Measurements from ENCODE around the gene RMDN3.
A peak's percentile ranks its signal among the peaks of the same experiment; 100 is the strongest.

The RMDN3 gene

GRCh38 chr15:40695469-40695890 lies 59.6 kb downstream of the RMDN3 start:
- peak overlapping the region; percentile 24 for H3K4ac ChIP-seq (ENCODE audit: low read depth, low read length)
- peak overlapping the region; percentile 97 for H2AFZ ChIP-seq (ENCODE audit: insufficient read depth, low read length, poor library complexity)
- peaks cover 7 to 8% of the 10 kb centered on the region in 2 experiments for H3K36me3 ChIP-seq (ENCODE audit: control insufficient read depth in 1 of 2, insufficient read depth in 2 of 2, low read length in 2 of 2)
- H2BK5ac ChIP-seq (ENCODE audit: low read depth, low read length, poor library complexity) = peak overlapping the region; percentile 29
- H2BK12ac ChIP-seq (ENCODE audit: low read length) = no peak overlapping the region
- H3K14ac ChIP-seq (ENCODE audit: low read length) = peak overlapping the region; percentile 52
- peak overlapping the region; percentile 10 for H2AK5ac ChIP-seq (ENCODE audit: low read length)
- H3K9me3 ChIP-seq (ENCODE audit: insufficient read depth, low read depth, low read length) = no peaks in the 10 kb centered on the region
- H3K9ac ChIP-seq (ENCODE audit: low read length) = peak overlapping the region; percentile 59
- peak overlapping the region; percentile 81 for H3K4me2 ChIP-seq (ENCODE audit: low read length)
- H4K8ac ChIP-seq (ENCODE audit: low read depth, low read length) = peak overlapping the region; percentile 70
- WGBS (ENCODE audit: extremely low coverage, insufficient coverage, insufficient read length) = no CpG with 5 or more reads among the region's 24 CpGs
- peaks cover 5 to 8% of the 10 kb centered on the region in 2 experiments for H3K4me1 ChIP-seq (ENCODE audit: control insufficient read depth in 1 of 2, insufficient read depth in 2 of 2, low read length in 2 of 2)
- H3K79me1 ChIP-seq (ENCODE audit: low read length) = peaks cover 12% of the 10 kb centered on the region
- no peak overlapping the region for H2BK120ac ChIP-seq (ENCODE audit: insufficient read depth, low read length, poor library complexity)
- peak overlapping the region; percentile 95 for H3K4me3 ChIP-seq (ENCODE audit: low read depth, low read length)
- peak overlapping the region; percentile 13 for H4K12ac ChIP-seq (ENCODE audit: low read depth, low read length)
- H3K23ac ChIP-seq (ENCODE audit: low read length) = no peak overlapping the region
- H3K27ac ChIP-seq (ENCODE audit: low read depth, low read length) = peak overlapping the region; percentile 68
- peak overlapping the region; percentile 80 for H3K18ac ChIP-seq (ENCODE audit: low read length)
- no peaks in the 10 kb centered on the region for H3K27me3 ChIP-seq (ENCODE audit: insufficient read depth, low read length)
- peak in 1 of 2 donors; percentile 42 for DNase-seq
- peak overlapping the region; percentile 69 for H4K91ac ChIP-seq (ENCODE audit: low read depth, low read length)
- peaks cover 18% of the 10 kb centered on the region for H3K79me2 ChIP-seq (ENCODE audit: control insufficient read depth, insufficient read depth, low read length, poor library complexity)

DNA sequence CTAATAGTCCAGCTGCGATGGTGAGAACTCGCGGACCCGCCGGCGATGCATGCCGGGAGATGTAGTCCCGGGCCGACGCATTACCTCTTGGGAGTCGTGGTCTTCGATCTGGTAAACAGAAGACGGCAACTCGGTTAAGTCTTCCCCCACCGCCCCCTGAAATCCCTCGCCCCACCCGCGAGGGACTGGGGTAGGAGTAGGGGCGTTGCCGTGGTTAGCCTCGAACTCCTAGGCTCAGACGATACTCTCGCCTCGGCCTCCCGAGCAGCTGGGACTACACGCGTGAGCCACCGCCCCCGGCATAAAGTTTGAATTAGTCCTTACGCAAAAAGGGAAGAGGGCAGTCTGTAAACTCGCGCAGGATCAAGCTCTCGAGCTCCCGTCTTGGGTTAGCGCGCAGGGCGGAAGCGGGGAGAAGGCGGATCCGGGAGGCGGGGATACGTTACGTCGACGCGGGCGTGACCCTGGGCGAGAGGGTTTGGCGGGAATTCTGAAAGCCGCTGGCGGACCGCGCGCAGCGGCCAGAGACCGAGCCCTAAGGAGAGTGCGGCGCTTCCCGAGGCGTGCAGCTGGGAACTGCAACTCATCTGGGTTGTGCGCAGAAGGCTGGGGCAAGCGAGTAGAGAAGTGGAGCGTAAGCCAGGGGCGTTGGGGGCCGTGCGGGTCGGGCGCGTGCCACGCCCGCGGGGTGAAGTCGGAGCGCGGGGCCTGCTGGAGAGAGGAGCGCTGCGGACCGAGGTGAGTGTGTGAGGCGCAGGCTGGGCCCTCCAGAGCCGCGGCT lies 60.2 kb downstream of the RMDN3 start, which contains the start of gene RAD51:
Gene RAD51, plus strand, starts transcription at position 487 of the 781 bp plus-strand sequence. CDS start 3,585 bp downstream, outside the sequence.
- peaks cover 18% of the 10 kb centered on the region for H3K79me2 ChIP-seq (ENCODE audit: control insufficient read depth, insufficient read depth, low read length, poor library complexity)
- peak within 1 kb of the TSS; percentile 85 for H3K18ac ChIP-seq (ENCODE audit: low read length)
- H3K4me3 ChIP-seq (ENCODE audit: low read depth, low read length) = peak within 1 kb of the TSS; percentile 95
- H4K12ac ChIP-seq (ENCODE audit: low read depth, low read length) = peak within 1 kb of the TSS; percentile 96
- peak within 1 kb of the TSS; percentile 88 for H4K91ac ChIP-seq (ENCODE audit: low read depth, low read length)
- peak within 1 kb of the TSS; percentile 93 for H2BK5ac ChIP-seq (ENCODE audit: low read depth, low read length, poor library complexity)
- peaks cover 7 to 8% of the 10 kb centered on the region in 2 experiments for H3K36me3 ChIP-seq (ENCODE audit: control insufficient read depth in 1 of 2, insufficient read depth in 2 of 2, low read length in 2 of 2)
- peak within 1 kb of the TSS; percentile 93 for H3K27ac ChIP-seq (ENCODE audit: low read depth, low read length)
- H3K4ac ChIP-seq (ENCODE audit: low read depth, low read length) = peak within 1 kb of the TSS; percentile 90
- no CpG with 5 or more reads among the region's 81 CpGs for WGBS (ENCODE audit: extremely low coverage, insufficient coverage, insufficient read length)
- peak within 1 kb of the TSS; percentile 96 for H3K14ac ChIP-seq (ENCODE audit: low read length)
- H3K4me2 ChIP-seq (ENCODE audit: low read length) = peak within 1 kb of the TSS; percentile 81
- H3K23ac ChIP-seq (ENCODE audit: low read length) = no peak within 1 kb of the TSS
- H2AK5ac ChIP-seq (ENCODE audit: low read length) = peak within 1 kb of the TSS; percentile 10
- peak within 1 kb of the TSS; percentile 97 for H2AFZ ChIP-seq (ENCODE audit: insufficient read depth, low read length, poor library complexity)
- H3K4me1 ChIP-seq (ENCODE audit: control insufficient read depth in 1 of 2, insufficient read depth in 2 of 2, low read length in 2 of 2) = peaks cover 5 to 8% of the 10 kb centered on the region in 2 experiments
- peak; percentile 99 for DNase-seq
- peak within 1 kb of the TSS; percentile 99 for H4K8ac ChIP-seq (ENCODE audit: low read depth, low read length)
- peaks cover 12% of the 10 kb centered on the region for H3K79me1 ChIP-seq (ENCODE audit: low read length)
- H2BK12ac ChIP-seq (ENCODE audit: low read length) = no peak within 1 kb of the TSS
- peak within 1 kb of the TSS; percentile 85 for H3K9ac ChIP-seq (ENCODE audit: low read length)
- H3K27me3 ChIP-seq (ENCODE audit: insufficient read depth, low read length) = no peaks in the 10 kb centered on the region
- no peaks in the 10 kb centered on the region for H3K9me3 ChIP-seq (ENCODE audit: insufficient read depth, low read depth, low read length)
- H2BK120ac ChIP-seq (ENCODE audit: insufficient read depth, low read length, poor library complexity) = peak within 1 kb of the TSS; percentile 94

DNA sequence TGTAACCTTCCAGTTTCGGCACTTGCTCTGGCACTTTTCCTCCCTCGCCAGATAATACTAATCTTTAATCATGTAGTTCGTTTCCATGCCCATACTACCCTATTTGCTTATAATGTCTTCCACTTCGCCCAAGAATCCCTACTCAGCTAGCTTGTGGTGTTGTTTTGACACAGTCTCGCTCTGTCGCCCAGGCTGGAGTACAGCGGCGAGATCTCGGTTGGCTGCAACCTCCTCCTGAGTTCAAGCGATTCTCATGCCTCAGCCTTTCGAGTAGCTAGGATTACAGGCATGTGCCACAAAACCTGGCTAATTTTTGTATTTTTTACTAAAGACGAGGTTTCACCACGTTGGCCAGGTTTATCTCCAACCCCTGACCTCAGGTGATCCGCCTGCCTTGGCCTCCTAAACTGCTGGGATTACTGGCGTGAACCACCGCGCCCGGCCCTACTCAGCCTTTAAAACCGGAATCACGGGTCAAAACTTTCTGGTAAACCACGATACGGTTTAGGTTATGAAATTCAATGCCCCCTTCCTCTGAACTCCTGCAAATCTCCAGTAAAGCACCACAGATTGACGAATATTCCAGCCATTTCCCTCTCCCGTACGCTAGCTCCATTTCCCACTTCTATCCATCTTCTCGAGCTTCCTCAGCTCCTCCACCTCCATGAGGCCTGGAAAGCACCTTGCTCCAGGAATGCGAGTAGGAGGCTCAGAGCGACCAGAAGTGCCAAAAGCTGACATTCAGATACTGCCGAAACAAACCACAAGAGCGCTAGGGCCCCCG lies 61.0 kb downstream of the RMDN3 start:
- no peak for DNase-seq
- Histone ChIP-seq H3K79me2 (ENCODE audit: control insufficient read depth, insufficient read depth, low read length, poor library complexity) (peaks cover 18% of the 10 kb centered on the region), H4K12ac (ENCODE audit: low read depth, low read length) (peak overlapping the region; percentile 96), H3K23ac (ENCODE audit: low read length) (no peak overlapping the region), H3K4me1 (ENCODE audit: control insufficient read depth in 1 of 2, insufficient read depth in 2 of 2, low read length in 2 of 2) (peaks cover 5 to 11% of the 10 kb centered on the region in 2 experiments), H2BK5ac (ENCODE audit: low read depth, low read length, poor library complexity) (peak overlapping the region; percentile 93), H4K8ac (ENCODE audit: low read depth, low read length) (peak overlapping the region; percentile 99), H3K27me3 (ENCODE audit: insufficient read depth, low read length) (no peaks in the 10 kb centered on the region), H3K36me3 (ENCODE audit: control insufficient read depth in 1 of 2, insufficient read depth in 2 of 2, low read length in 2 of 2) (peaks cover 2 to 3% of the 10 kb centered on the region in 2 experiments), H2BK120ac (ENCODE audit: insufficient read depth, low read length, poor library complexity) (peak overlapping the region; percentile 30), H2AK5ac (ENCODE audit: low read length) (no peak overlapping the region), H4K91ac (ENCODE audit: low read depth, low read length) (peak overlapping the region; percentile 61), H3K4me2 (ENCODE audit: low read length) (peak overlapping the region; percentile 81), H3K4me3 (ENCODE audit: low read depth, low read length) (peak overlapping the region; percentile 95), H3K9me3 (ENCODE audit: insufficient read depth, low read depth, low read length) (no peaks in the 10 kb centered on the region), H2BK12ac (ENCODE audit: low read length) (no peak overlapping the region), H3K9ac (ENCODE audit: low read length) (peak overlapping the region; percentile 85), H3K18ac (ENCODE audit: low read length) (peak overlapping the region; percentile 85), H3K4ac (ENCODE audit: low read depth, low read length) (peak overlapping the region; percentile 80), H2AFZ (ENCODE audit: insufficient read depth, low read length, poor library complexity) (peak overlapping the region; percentile 92), H3K79me1 (ENCODE audit: low read length) (peaks cover 12% of the 10 kb centered on the region), H3K14ac (ENCODE audit: low read length) (peak overlapping the region; percentile 85), H3K27ac (ENCODE audit: low read depth, low read length) (peak overlapping the region; percentile 93)
- WGBS (ENCODE audit: extremely low coverage, insufficient coverage, insufficient read length) = no CpG with 5 or more reads among the region's 31 CpGs

DNA sequence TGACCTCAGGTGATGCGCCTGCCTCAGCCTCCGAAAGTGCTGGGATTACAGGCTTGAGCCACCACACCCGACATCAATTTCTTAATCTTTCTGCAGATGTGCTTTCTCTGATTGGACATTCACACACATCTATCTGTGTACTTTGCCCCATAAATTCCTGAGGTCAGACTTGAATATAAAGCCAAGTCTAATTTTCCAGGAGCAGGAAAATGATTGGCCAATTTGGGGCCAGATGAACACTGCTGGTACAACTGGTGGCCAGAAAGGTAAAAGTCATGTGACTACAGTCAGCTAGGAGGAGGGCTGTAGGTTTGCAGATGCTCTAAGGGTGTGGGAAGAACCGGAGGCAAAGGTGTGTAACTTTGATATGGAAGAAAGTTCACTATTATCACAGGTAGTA lies 63.3 kb downstream of the RMDN3 start:
- no peaks in the 10 kb centered on the region for H3K27me3 ChIP-seq (ENCODE audit: insufficient read depth, low read length)
- no CpG with 5 or more reads among the region's 4 CpGs for WGBS (ENCODE audit: extremely low coverage, insufficient coverage, insufficient read length)
- H4K8ac ChIP-seq (ENCODE audit: low read depth, low read length) = no peak overlapping the region
- H3K79me1 ChIP-seq (ENCODE audit: low read length) = peaks cover 12% of the 10 kb centered on the region
- no peak overlapping the region for H4K91ac ChIP-seq (ENCODE audit: low read depth, low read length)
- DNase-seq = no peak
- H2BK12ac ChIP-seq (ENCODE audit: low read length) = no peak overlapping the region
- no peak overlapping the region for H3K23ac ChIP-seq (ENCODE audit: low read length)
- H2AFZ ChIP-seq (ENCODE audit: insufficient read depth, low read length, poor library complexity) = no peak overlapping the region
- H3K14ac ChIP-seq (ENCODE audit: low read length) = no peak overlapping the region
- H3K4me1 ChIP-seq (ENCODE audit: control insufficient read depth in 1 of 2, insufficient read depth in 2 of 2, low read length in 2 of 2) = peaks cover 8 to 13% of the 10 kb centered on the region in 2 experiments
- peaks cover 16% of the 10 kb centered on the region for H3K79me2 ChIP-seq (ENCODE audit: control insufficient read depth, insufficient read depth, low read length, poor library complexity)
- no peak overlapping the region for H2BK120ac ChIP-seq (ENCODE audit: insufficient read depth, low read length, poor library complexity)
- H3K4me2 ChIP-seq (ENCODE audit: low read length) = no peak overlapping the region
- no peak overlapping the region for H4K12ac ChIP-seq (ENCODE audit: low read depth, low read length)
- H3K9me3 ChIP-seq (ENCODE audit: insufficient read depth, low read depth, low read length) = no peaks in the 10 kb centered on the region
- no peak overlapping the region for H3K4me3 ChIP-seq (ENCODE audit: low read depth, low read length)
- H3K27ac ChIP-seq (ENCODE audit: low read depth, low read length) = no peak overlapping the region
- H3K18ac ChIP-seq (ENCODE audit: low read length) = no peak overlapping the region
- peaks cover 2% of the 10 kb centered on the region in 2 experiments for H3K36me3 ChIP-seq (ENCODE audit: control insufficient read depth in 1 of 2, insufficient read depth in 2 of 2, low read length in 2 of 2)
- H2AK5ac ChIP-seq (ENCODE audit: low read length) = no peak overlapping the region
- H2BK5ac ChIP-seq (ENCODE audit: low read depth, low read length, poor library complexity) = no peak overlapping the region
- no peak overlapping the region for H3K9ac ChIP-seq (ENCODE audit: low read length)
- H3K4ac ChIP-seq (ENCODE audit: low read depth, low read length) = no peak overlapping the region

Measured in trophoblast cell (in vitro differentiated cells and primary cell).